ENCODE results near the gene NAALADL1.

DNA sequence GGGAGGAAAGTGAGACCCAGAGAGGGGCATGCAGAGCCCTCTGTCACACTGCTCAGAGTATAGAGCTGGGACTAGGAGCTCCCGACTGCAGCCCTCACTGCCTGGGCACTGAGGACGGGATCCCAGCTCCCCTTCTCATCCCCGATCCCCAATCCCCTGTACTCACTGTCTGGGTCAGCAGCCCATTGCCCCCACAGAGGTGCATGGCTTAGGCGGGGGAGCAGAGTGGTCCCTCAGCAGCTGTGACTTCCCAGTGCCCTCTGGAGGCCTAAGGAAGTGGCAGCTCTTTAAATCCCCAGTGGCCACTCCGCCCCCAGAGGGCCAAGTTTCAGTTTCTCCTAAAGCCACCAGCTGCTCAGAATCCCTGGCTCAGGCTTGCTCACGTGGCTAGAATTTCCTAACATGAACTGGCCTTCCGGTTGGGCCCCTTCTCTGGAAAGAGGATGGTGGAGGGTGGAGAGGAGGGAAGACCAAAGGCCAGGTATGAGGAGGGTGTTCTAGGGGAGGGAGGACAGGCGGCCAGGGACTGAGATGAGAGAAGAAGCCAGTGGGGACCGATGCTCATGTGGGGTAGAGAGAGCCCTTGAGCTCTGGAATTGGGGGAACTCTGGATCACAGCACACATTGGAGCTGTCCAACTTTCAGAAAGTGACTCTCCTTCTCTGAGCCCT is 61.5 kb downstream of the NAALADL1 start, which contains the start of gene BATF2:
- TF ChIP-seq POLR2A (IDR thresholded peaks at IDR 0.05; ENCODE audit: low read depth, low read length) (no peak), POLR2AphosphoS5 (IDR thresholded peaks at IDR 0.05; ENCODE audit: low read depth, low read length) (no peak)
